Measurements from ENCODE around the gene FBXO33.

FBXO33 gene

GRCh38 chr14:39451811-39452210 is 19.6 kb upstream of the FBXO33 start:
- Histone ChIP-seq H3K4me1 (ENCODE audit: control insufficient read depth in 5 of 5, insufficient read depth in 5 of 5, low read length in 5 of 5) (no peaks in the 10 kb centered on the region), H3K27ac (ENCODE audit: low read depth, low read length) (no peak overlapping the region), H3K4me3 (ENCODE audit: low read depth in 1 of 5, low read length in 5 of 5) (no peak overlapping the region), H3K9me3 (ENCODE audit: control insufficient read depth in 5 of 5, low read length in 5 of 5) (no peaks in the 10 kb centered on the region), H3K36me3 (ENCODE audit: control insufficient read depth in 5 of 5, insufficient read depth in 5 of 5, low read length in 5 of 5) (no peaks in the 10 kb centered on the region), H3K27me3 (ENCODE audit: control insufficient read depth in 5 of 5, insufficient read depth in 4 of 5, low read length in 5 of 5) (no peaks in the 10 kb centered on the region), H3K9ac (ENCODE audit: low read length in 5 of 5) (no peak overlapping the region)

- Histone ChIP-seq H3K4me1 (ENCODE audit: control insufficient read depth in 5 of 5, insufficient read depth in 5 of 5, low read length in 5 of 5) (peaks cover 0 to 2% (median 0%) of the 10 kb centered on the region in 5 donors), H3K9me3 (ENCODE audit: control insufficient read depth in 5 of 5, low read length in 5 of 5) (no peaks in the 10 kb centered on the region), H3K9ac (ENCODE audit: low read length in 5 of 5) (no peak overlapping the region), H3K27me3 (ENCODE audit: control insufficient read depth in 5 of 5, insufficient read depth in 4 of 5, low read length in 5 of 5) (no peaks in the 10 kb centered on the region), H3K27ac (ENCODE audit: low read depth, low read length) (no peak overlapping the region), H3K36me3 (ENCODE audit: control insufficient read depth in 5 of 5, insufficient read depth in 5 of 5, low read length in 5 of 5) (no peaks in the 10 kb centered on the region), H3K4me3 (ENCODE audit: low read depth in 1 of 5, low read length in 5 of 5) (no peak overlapping the region)
Measured at GRCh38 chr14:39447175-39447661, 15.0 kb upstream of the FBXO33 start.

- Histone ChIP-seq H3K4me1 (ENCODE audit: control insufficient read depth in 5 of 5, insufficient read depth in 5 of 5, low read length in 5 of 5) (peaks cover 0 to 7% (median 3%) of the 10 kb centered on the region in 5 donors), H3K9ac (ENCODE audit: low read length in 5 of 5) (no peak overlapping the region), H3K4me3 (ENCODE audit: low read depth in 1 of 5, low read length in 5 of 5) (no peak overlapping the region), H3K36me3 (ENCODE audit: control insufficient read depth in 5 of 5, insufficient read depth in 5 of 5, low read length in 5 of 5) (no peaks in the 10 kb centered on the region), H3K27me3 (ENCODE audit: control insufficient read depth in 5 of 5, insufficient read depth in 4 of 5, low read length in 5 of 5) (no peaks in the 10 kb centered on the region), H3K27ac (ENCODE audit: low read depth, low read length) (no peak overlapping the region), H3K9me3 (ENCODE audit: control insufficient read depth in 5 of 5, low read length in 5 of 5) (peaks cover 0 to 7% (median 4%) of the 10 kb centered on the region in 5 donors)
Measured at GRCh38 chr14:39446131-39446744, 14.0 kb upstream of the FBXO33 start.

- Histone ChIP-seq H3K9ac (ENCODE audit: low read length in 5 of 5) (no peak overlapping the region), H3K9me3 (ENCODE audit: control insufficient read depth in 5 of 5, low read length in 5 of 5) (peaks cover 0 to 7% (median 6%) of the 10 kb centered on the region in 5 donors), H3K4me1 (ENCODE audit: control insufficient read depth in 5 of 5, insufficient read depth in 5 of 5, low read length in 5 of 5) (peaks cover 0 to 7% (median 3%) of the 10 kb centered on the region in 5 donors), H3K27me3 (ENCODE audit: control insufficient read depth in 5 of 5, insufficient read depth in 4 of 5, low read length in 5 of 5) (no peaks in the 10 kb centered on the region), H3K4me3 (ENCODE audit: low read depth in 1 of 5, low read length in 5 of 5) (peak overlapping the region in 1 of 5 donors; percentile 30), H3K36me3 (ENCODE audit: control insufficient read depth in 5 of 5, insufficient read depth in 5 of 5, low read length in 5 of 5) (no peaks in the 10 kb centered on the region), H3K27ac (ENCODE audit: low read depth, low read length) (no peak overlapping the region)
Measured at GRCh38 chr14:39442293-39442692, 10.1 kb upstream of the FBXO33 start.

GRCh38 chr14:39441805-39442204 is 9.6 kb upstream of the FBXO33 start:
- H3K9ac ChIP-seq (ENCODE audit: low read length in 5 of 5), result no peak overlapping the region
- peak overlapping the region in 1 of 5 donors; percentile 30 for H3K4me3 ChIP-seq (ENCODE audit: low read depth in 1 of 5, low read length in 5 of 5)
- peaks cover 0 to 7% (median 3%) of the 10 kb centered on the region in 5 donors for H3K4me1 ChIP-seq (ENCODE audit: control insufficient read depth in 5 of 5, insufficient read depth in 5 of 5, low read length in 5 of 5)
- H3K27me3 ChIP-seq (ENCODE audit: control insufficient read depth in 5 of 5, insufficient read depth in 4 of 5, low read length in 5 of 5), result no peaks in the 10 kb centered on the region
- H3K27ac ChIP-seq (ENCODE audit: low read depth, low read length), result no peak overlapping the region
- H3K36me3 ChIP-seq (ENCODE audit: control insufficient read depth in 5 of 5, insufficient read depth in 5 of 5, low read length in 5 of 5), result no peaks in the 10 kb centered on the region
- H3K9me3 ChIP-seq (ENCODE audit: control insufficient read depth in 5 of 5, low read length in 5 of 5), result peaks cover 0 to 7% (median 6%) of the 10 kb centered on the region in 5 donors

GRCh38 chr14:39440975-39441374 is 8.7 kb upstream of the FBXO33 start:
- Histone ChIP-seq H3K9ac (ENCODE audit: low read length in 5 of 5) (no peak overlapping the region), H3K4me3 (ENCODE audit: low read depth in 1 of 5, low read length in 5 of 5) (no peak overlapping the region), H3K27me3 (ENCODE audit: control insufficient read depth in 5 of 5, insufficient read depth in 4 of 5, low read length in 5 of 5) (no peaks in the 10 kb centered on the region), H3K4me1 (ENCODE audit: control insufficient read depth in 5 of 5, insufficient read depth in 5 of 5, low read length in 5 of 5) (peaks cover 0 to 7% (median 3%) of the 10 kb centered on the region in 5 donors), H3K36me3 (ENCODE audit: control insufficient read depth in 5 of 5, insufficient read depth in 5 of 5, low read length in 5 of 5) (no peaks in the 10 kb centered on the region), H3K27ac (ENCODE audit: low read depth, low read length) (no peak overlapping the region), H3K9me3 (ENCODE audit: control insufficient read depth in 5 of 5, low read length in 5 of 5) (peaks cover 0 to 7% (median 6%) of the 10 kb centered on the region in 5 donors)

- no peak overlapping the region for H3K9ac ChIP-seq (ENCODE audit: low read length in 5 of 5)
Measured at GRCh38 chr14:39435241-39435640, 3.0 kb upstream of the FBXO33 start.

GRCh38 chr14:39434401-39434800 is 2.2 kb upstream of the FBXO33 start:
- Histone ChIP-seq H3K36me3 (ENCODE audit: control insufficient read depth in 5 of 5, insufficient read depth in 5 of 5, low read length in 5 of 5) (no peaks in the 10 kb centered on the region), H3K4me3 (ENCODE audit: low read depth in 1 of 5, low read length in 5 of 5) (no peak overlapping the region), H3K4me1 (ENCODE audit: control insufficient read depth in 5 of 5, insufficient read depth in 5 of 5, low read length in 5 of 5) (peaks cover 3 to 31% (median 26%) of the 10 kb centered on the region in 5 donors), H3K27ac (ENCODE audit: low read depth, low read length) (no peak overlapping the region), H3K9me3 (ENCODE audit: control insufficient read depth in 5 of 5, low read length in 5 of 5) (no peaks in the 10 kb centered on the region), H3K27me3 (ENCODE audit: control insufficient read depth in 5 of 5, insufficient read depth in 4 of 5, low read length in 5 of 5) (no peaks in the 10 kb centered on the region), H3K9ac (ENCODE audit: low read length in 5 of 5) (no peak overlapping the region)

More at GRCh38 chr14:39435241-39435640, 3.0 kb upstream of the FBXO33 start:
- no peaks in the 10 kb centered on the region for H3K27me3 ChIP-seq (ENCODE audit: control insufficient read depth in 5 of 5, insufficient read depth in 4 of 5, low read length in 5 of 5)
- no peaks in the 10 kb centered on the region for H3K36me3 ChIP-seq (ENCODE audit: control insufficient read depth in 5 of 5, insufficient read depth in 5 of 5, low read length in 5 of 5)
- no peak overlapping the region for H3K4me3 ChIP-seq (ENCODE audit: low read depth in 1 of 5, low read length in 5 of 5)
- peaks cover 0 to 22% (median 18%) of the 10 kb centered on the region in 5 donors for H3K4me1 ChIP-seq (ENCODE audit: control insufficient read depth in 5 of 5, insufficient read depth in 5 of 5, low read length in 5 of 5)
- H3K27ac ChIP-seq (ENCODE audit: low read depth, low read length), result no peak overlapping the region
- no peaks in the 10 kb centered on the region for H3K9me3 ChIP-seq (ENCODE audit: control insufficient read depth in 5 of 5, low read length in 5 of 5)

- H3K36me3 ChIP-seq (ENCODE audit: control insufficient read depth in 5 of 5, insufficient read depth in 5 of 5, low read length in 5 of 5), result no peaks in the 10 kb centered on the region
- no peaks in the 10 kb centered on the region for H3K27me3 ChIP-seq (ENCODE audit: control insufficient read depth in 5 of 5, insufficient read depth in 4 of 5, low read length in 5 of 5)
- peaks cover 3 to 40% (median 35%) of the 10 kb centered on the region in 5 donors for H3K4me1 ChIP-seq (ENCODE audit: control insufficient read depth in 5 of 5, insufficient read depth in 5 of 5, low read length in 5 of 5)
- H3K4me3 ChIP-seq (ENCODE audit: low read depth in 1 of 5, low read length in 5 of 5), result peak overlapping the region; percentile 85 to 95 (median 92)
- H3K27ac ChIP-seq (ENCODE audit: low read depth, low read length), result peak overlapping the region; percentile 83
- H3K9me3 ChIP-seq (ENCODE audit: control insufficient read depth in 5 of 5, low read length in 5 of 5), result no peaks in the 10 kb centered on the region
- peak overlapping the region; percentile 68 to 87 (median 70) for H3K9ac ChIP-seq (ENCODE audit: low read length in 5 of 5)
Measured at GRCh38 chr14:39433452-39433813, 1.2 kb upstream of the FBXO33 start.

GRCh38 chr14:39432619-39433451 is 602 bp upstream of the FBXO33 start:
- Histone ChIP-seq H3K27me3 (ENCODE audit: control insufficient read depth in 5 of 5, insufficient read depth in 4 of 5, low read length in 5 of 5) (no peaks in the 10 kb centered on the region), H3K9me3 (ENCODE audit: control insufficient read depth in 5 of 5, low read length in 5 of 5) (no peaks in the 10 kb centered on the region)

More at GRCh38 chr14:39432619-39433451, 602 bp upstream of the FBXO33 start:
- H3K27ac ChIP-seq (ENCODE audit: low read depth, low read length), result peak overlapping the region; percentile 83
- peak overlapping the region; percentile 85 to 95 (median 92) for H3K4me3 ChIP-seq (ENCODE audit: low read depth in 1 of 5, low read length in 5 of 5)
- peak overlapping the region; percentile 68 to 87 (median 70) for H3K9ac ChIP-seq (ENCODE audit: low read length in 5 of 5)
- peaks cover 3 to 41% (median 38%) of the 10 kb centered on the region in 5 donors for H3K4me1 ChIP-seq (ENCODE audit: control insufficient read depth in 5 of 5, insufficient read depth in 5 of 5, low read length in 5 of 5)
- no peaks in the 10 kb centered on the region for H3K36me3 ChIP-seq (ENCODE audit: control insufficient read depth in 5 of 5, insufficient read depth in 5 of 5, low read length in 5 of 5)
